ENCODE data around the gene VPS4A. TPM values are rescaled to one million over a fixed set of nuclear protein-coding genes. Genes with fewer than 3 reads are reported as not detected.
A peak's percentile ranks its signal among the peaks of the same experiment; 100 is the strongest.
"Not testable (repeated sequence)": the region's sequence is repeated elsewhere in the genome, so short reads cannot be mapped to it uniquely, and the experiment has no call there.

Gene VPS4A
- total RNA-seq, 1 experiment from 2014 or later: 31.4 TPM

- H3K4me3 Mint-ChIP-seq (ENCODE audit: low read depth, unreplicated experiment): no peak overlapping the region
- no peak overlapping the region for H3K27ac Mint-ChIP-seq (ENCODE audit: unreplicated experiment)
- no peak for TF ChIP-seq CTCF (IDR thresholded peaks at IDR 0.05; ENCODE audit: unreplicated experiment)
- CTCF ChIA-PET: no interaction called here
- no peaks in the 10 kb centered on the region for H3K4me1 Mint-ChIP-seq (ENCODE audit: low read depth, unreplicated experiment)
- no peak for DNase-seq
- H3K36me3 Mint-ChIP-seq (ENCODE audit: insufficient read depth, unreplicated experiment): no peaks in the 10 kb centered on the region
- intact Hi-C loops (cut with micrococcal nuclease; ENCODE audit: unreplicated experiment): no loop called here
- H3K9me3 Mint-ChIP-seq (ENCODE audit: low read depth, unreplicated experiment): no peaks in the 10 kb centered on the region
- no peaks in the 10 kb centered on the region for H3K27me3 Mint-ChIP-seq (ENCODE audit: unreplicated experiment)
- BruUV-seq (replicated peaks): no TSS peak
Measured at GRCh38 chr16:69277413-69277812, 33.7 kb upstream of the VPS4A start.

- Mint-ChIP-seq H3K9me3 (ENCODE audit: low read depth, unreplicated experiment) (no peaks in the 10 kb centered on the region), H3K27me3 (ENCODE audit: unreplicated experiment) (no peaks in the 10 kb centered on the region), H3K36me3 (ENCODE audit: insufficient read depth, unreplicated experiment) (no peaks in the 10 kb centered on the region), H3K27ac (ENCODE audit: unreplicated experiment) (no peak overlapping the region), H3K4me3 (ENCODE audit: low read depth, unreplicated experiment) (no peak overlapping the region), H3K4me1 (ENCODE audit: low read depth, unreplicated experiment) (no peaks in the 10 kb centered on the region)
- CTCF ChIA-PET: no interaction called here
- no peak for TF ChIP-seq CTCF (IDR thresholded peaks at IDR 0.05; ENCODE audit: unreplicated experiment)
- BruUV-seq (replicated peaks): no TSS peak
- no peak for DNase-seq
- intact Hi-C loops (cut with micrococcal nuclease; ENCODE audit: unreplicated experiment): no loop called here
Measured at GRCh38 chr16:69283851-69284250, 27.3 kb upstream of the VPS4A start.

- Mint-ChIP-seq H3K27me3 (ENCODE audit: unreplicated experiment) (no peaks in the 10 kb centered on the region), H3K4me1 (ENCODE audit: low read depth, unreplicated experiment) (no peaks in the 10 kb centered on the region), H3K4me3 (ENCODE audit: low read depth, unreplicated experiment) (no peak overlapping the region), H3K9me3 (ENCODE audit: low read depth, unreplicated experiment) (no peaks in the 10 kb centered on the region), H3K36me3 (ENCODE audit: insufficient read depth, unreplicated experiment) (no peaks in the 10 kb centered on the region), H3K27ac (ENCODE audit: unreplicated experiment) (no peak overlapping the region)
- CTCF ChIA-PET: interaction anchor here (0.6 to 2.2 kb wide), 4 partner anchors 14 to 438 kb away, joined by 3 to 12 read pairs (median 4); no protein-coding TSS in a partner anchor
- no peak for TF ChIP-seq CTCF (IDR thresholded peaks at IDR 0.05; ENCODE audit: unreplicated experiment)
- no TSS peak for BruUV-seq (replicated peaks)
- DNase-seq: no peak
- intact Hi-C loops (cut with micrococcal nuclease; ENCODE audit: unreplicated experiment): loop anchor here (5.0 kb wide), 1 partner anchor 438 kb away; no protein-coding TSS in a partner anchor
Measured at GRCh38 chr16:69285240-69285639, 25.9 kb upstream of the VPS4A start.

GRCh38 chr16:69286941-69287713 lies 24.0 kb upstream of the VPS4A start:
- Mint-ChIP-seq H3K9me3 (ENCODE audit: low read depth, unreplicated experiment) (no peaks in the 10 kb centered on the region), H3K36me3 (ENCODE audit: insufficient read depth, unreplicated experiment) (no peaks in the 10 kb centered on the region), H3K27ac (ENCODE audit: unreplicated experiment) (no peak overlapping the region), H3K4me1 (ENCODE audit: low read depth, unreplicated experiment) (no peaks in the 10 kb centered on the region), H3K27me3 (ENCODE audit: unreplicated experiment) (no peaks in the 10 kb centered on the region), H3K4me3 (ENCODE audit: low read depth, unreplicated experiment) (no peak overlapping the region)
- peak; percentile 76 for TF ChIP-seq CTCF (IDR thresholded peaks at IDR 0.05; ENCODE audit: unreplicated experiment)
- CTCF ChIA-PET: interaction anchor here (0.5 to 0.6 kb wide), 2 partner anchors 259 to 439 kb away, joined by 3 to 5 read pairs; no protein-coding TSS in a partner anchor
- DNase-seq: peak; percentile 56
- BruUV-seq (replicated peaks): no TSS peak
- intact Hi-C loops (cut with micrococcal nuclease; ENCODE audit: unreplicated experiment): loop anchor here (1.0 to 5.0 kb wide), 2 partner anchors 137 to 440 kb away; no protein-coding TSS in a partner anchor

GRCh38 chr16:69291657-69292056 lies 19.5 kb upstream of the VPS4A start:
- BruUV-seq (replicated peaks); H3K27me3 Mint-ChIP-seq (ENCODE audit: unreplicated experiment); H3K4me3 Mint-ChIP-seq (ENCODE audit: low read depth, unreplicated experiment); DNase-seq; H3K27ac Mint-ChIP-seq (ENCODE audit: unreplicated experiment); H3K9me3 Mint-ChIP-seq (ENCODE audit: low read depth, unreplicated experiment); H3K4me1 Mint-ChIP-seq (ENCODE audit: low read depth, unreplicated experiment); CTCF ChIA-PET; intact Hi-C loops (cut with micrococcal nuclease; ENCODE audit: unreplicated experiment); H3K36me3 Mint-ChIP-seq (ENCODE audit: insufficient read depth, unreplicated experiment): not testable (repeated sequence)
